Activated CD8-positive, alpha-beta memory T cell treated with anti-CD3 and anti-CD28 coated beads, Interleukin-2, amount 50 U/mL, for 24 hours (primary cell): ENCODE data around the gene CYFIP2.

ENCODE experiments used
- DNase-seq: peaks from one replicate; pipeline ENCODE4 v3.0.0-alpha.2; 2020; ENCODE audit errors: extremely low read depth

Gene CYFIP2

GRCh38 chr5:157258450-157258849, 7.5 kb upstream of the CYFIP2 start:
- DNase-seq: no peak

- DNase-seq: no peak
Measured at GRCh38 chr5:157259699-157260098, 6.2 kb upstream of the CYFIP2 start.

DNA sequence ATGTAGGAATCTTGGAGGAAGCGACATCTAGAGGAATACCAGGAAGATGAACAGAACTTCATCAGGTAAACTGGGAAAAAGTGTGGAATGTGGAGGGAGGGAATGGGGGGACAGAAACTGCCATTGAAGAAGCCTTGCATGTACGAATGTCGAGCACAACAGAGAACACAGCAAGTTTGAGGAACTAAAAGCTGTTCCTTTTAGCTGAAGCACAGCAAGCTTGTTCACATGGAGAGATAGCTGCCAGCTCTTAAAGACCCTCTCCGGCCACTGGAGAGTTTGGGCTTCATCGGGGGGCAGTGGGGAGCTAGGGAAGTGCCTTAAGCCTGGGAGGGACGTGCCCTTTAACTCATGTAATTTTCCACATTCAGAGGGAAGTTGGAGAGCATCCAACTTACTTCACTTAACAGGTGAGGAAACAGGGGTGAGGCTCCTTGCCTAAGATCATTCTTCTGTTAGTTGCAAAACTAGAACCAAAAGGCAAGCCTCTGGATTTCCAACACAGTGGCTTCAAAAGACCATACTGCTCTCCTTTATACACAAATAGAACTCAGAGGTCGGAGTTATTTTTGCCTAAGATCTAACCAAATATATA, 2.3 kb upstream of the CYFIP2 start:
- no peak for DNase-seq

- DNase-seq: no peak
Measured at GRCh38 chr5:157266286-157267007, 524 bp downstream of the CYFIP2 start.

- DNase-seq: no peak
Measured at GRCh38 chr5:157267025-157267424, 1.1 kb downstream of the CYFIP2 start.

- no peak for DNase-seq
Measured at GRCh38 chr5:157267761-157268480, 2.0 kb downstream of the CYFIP2 start.

DNA sequence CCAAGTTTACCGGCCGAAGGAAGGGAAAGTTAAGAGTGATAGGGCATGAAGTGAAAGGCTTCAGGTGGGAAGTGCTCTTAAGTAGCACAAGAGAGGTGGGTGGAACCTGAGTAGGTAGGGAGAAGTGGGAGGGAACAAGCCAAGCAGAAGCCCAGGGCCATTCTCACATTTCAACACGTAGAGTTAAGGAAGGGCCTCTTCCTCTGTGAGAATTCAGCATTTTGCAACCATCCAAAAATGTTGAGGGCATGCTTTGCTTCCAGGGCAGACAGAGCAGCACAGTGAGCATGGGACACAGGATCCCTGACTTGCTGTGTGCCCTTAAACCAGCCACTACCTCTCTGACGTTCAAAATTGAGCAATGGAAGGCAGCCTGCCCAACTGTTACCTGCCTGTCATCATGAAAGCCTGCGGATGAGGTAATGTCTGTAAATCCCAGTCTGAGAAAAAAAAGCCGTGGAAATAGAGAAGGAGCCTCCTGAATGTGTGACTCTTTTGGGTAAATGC, 3.3 kb downstream of the CYFIP2 start:
- no peak for DNase-seq

GRCh38 chr5:157269761-157270272, 3.9 kb downstream of the CYFIP2 start:
- no peak for DNase-seq

DNA sequence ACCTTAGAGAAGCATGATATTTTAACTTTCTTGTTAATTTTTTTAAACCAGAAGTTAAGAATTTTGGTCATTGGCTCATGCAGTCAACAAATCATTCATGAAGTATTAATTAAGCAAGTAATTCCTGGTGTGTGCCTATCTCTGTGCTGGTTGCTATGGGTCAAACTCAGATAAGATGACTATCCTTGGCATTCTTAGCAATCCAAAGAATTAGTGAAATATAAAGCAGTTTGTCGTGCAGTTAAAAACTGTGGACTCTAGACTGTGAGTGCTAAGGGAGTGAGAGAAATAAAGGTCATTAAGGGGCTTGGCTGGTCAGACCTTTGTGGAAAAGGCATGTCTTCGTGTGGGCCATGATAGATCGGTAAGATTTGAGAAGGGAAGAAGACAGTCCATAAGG, 4.8 kb downstream of the CYFIP2 start:
- no peak for DNase-seq

- DNase-seq: peak; percentile 70
Measured at GRCh38 chr5:157271740-157272271, 5.9 kb downstream of the CYFIP2 start.

GRCh38 chr5:157273131-157273556, 7.2 kb downstream of the CYFIP2 start:
- DNase-seq: no peak

GRCh38 chr5:157275403-157275802, 9.5 kb downstream of the CYFIP2 start:
- no peak for DNase-seq

DNA sequence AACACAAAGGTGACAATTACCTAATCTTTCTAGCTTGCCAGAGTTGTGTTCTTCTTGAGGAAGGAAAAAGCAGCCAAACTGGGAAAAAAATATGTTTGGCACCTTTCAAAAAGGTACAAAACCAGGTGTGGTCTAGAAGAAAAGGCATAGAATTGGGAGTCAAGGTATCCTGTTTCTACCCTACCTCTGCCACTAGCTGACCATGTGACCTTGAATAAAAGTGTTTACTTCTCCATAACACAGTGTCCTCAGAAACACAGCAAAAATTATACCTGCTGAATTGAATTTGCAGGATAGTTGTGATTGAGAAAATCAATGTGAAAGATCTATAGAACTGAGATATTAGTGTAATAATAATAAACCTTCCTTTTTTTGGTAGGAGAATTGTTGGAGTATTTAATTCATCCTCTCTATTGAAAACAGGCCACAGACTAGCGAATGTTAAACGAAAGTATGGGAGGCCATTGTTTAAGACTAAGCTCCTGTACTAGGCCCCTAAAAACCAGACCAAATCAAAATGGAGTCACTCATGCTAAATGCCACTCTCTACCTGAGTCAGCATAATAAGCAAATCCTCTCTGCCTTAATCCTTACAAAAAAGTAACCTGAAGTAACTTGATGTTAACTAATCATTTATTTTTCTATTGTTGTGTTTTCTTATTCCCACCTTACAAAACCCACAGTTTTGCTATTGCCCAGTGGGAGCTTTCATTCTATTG, 12.6 kb downstream of the CYFIP2 start:
- no peak for DNase-seq

- no peak for DNase-seq
Measured at GRCh38 chr5:157279605-157280239, 13.8 kb downstream of the CYFIP2 start.

DNA sequence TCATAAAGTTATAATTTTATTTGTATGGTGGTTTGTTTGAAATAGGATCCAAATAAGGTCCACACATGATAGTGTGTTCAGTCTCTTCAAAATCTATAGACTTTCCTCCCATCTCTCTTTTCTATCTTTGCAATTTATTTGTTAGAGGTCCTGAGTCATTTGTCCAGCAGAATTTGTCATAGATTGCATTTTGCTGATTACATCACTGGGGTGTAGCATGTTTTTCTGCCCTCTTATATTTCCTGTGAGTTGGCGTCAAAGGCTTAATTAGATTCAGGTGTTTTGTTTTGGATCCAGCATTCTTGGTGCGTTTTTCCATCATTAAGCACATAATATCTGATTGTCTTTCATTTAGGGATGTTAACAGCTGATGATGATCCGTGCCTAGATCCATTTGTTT, 15.0 kb downstream of the CYFIP2 start:
- no peak for DNase-seq

GRCh38 chr5:157282150-157282549, 16.2 kb downstream of the CYFIP2 start:
- no peak for DNase-seq

DNA sequence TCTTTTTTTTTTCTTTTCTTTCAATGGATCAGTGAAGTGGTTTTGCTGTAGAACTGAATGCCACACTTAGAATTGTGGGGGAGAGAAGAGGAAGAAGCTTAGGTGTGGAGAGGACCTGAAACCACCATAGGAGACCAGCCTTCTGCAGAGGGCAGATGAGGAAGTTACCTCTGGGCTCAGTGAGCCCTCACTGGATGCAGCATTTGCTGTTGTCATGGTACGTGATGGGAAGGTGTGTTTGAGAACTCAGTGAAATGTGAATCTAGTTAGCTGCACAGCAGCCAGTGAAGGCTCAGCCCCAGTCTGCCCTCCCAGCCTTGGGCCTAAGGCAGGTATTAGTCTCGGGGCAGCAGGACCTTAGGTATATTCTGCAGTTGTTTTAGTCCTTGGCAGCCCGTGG, 17.5 kb downstream of the CYFIP2 start:
- DNase-seq: no peak

DNA sequence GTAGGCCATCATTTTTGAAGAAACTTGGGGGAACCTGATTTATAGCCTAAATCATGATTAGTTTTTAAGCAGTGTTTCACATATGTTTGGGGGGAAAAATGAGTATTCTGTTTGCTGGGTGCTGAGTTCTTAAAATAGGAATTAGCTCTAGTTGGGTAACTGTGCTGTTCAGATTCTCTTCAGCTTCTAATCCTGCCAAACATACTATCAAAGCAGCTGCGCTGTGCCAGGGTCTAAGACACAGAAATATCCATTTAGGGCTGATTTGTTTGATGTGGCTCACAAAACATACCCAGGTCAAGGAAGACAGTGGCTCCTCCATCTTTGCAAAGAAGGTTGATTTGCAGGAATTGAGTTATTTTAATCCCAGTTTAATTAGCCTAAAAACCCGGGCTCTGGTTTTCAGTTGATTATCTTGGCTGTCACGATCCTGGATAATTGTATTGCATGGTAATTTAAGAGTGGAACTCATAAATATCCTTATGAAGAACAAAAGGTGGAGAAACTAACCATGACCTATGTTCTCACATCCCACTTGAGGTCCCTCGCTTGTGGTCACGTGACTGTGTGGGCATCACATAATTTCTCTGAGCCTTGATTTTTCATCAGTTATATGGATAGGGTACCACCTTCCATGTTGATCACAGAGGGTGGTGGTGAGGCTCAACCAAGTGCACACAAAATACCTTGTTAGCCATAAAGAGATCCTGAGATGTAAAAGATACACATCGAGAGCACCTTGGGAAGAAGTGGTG, 18.7 kb downstream of the CYFIP2 start:
- no peak for DNase-seq

DNA sequence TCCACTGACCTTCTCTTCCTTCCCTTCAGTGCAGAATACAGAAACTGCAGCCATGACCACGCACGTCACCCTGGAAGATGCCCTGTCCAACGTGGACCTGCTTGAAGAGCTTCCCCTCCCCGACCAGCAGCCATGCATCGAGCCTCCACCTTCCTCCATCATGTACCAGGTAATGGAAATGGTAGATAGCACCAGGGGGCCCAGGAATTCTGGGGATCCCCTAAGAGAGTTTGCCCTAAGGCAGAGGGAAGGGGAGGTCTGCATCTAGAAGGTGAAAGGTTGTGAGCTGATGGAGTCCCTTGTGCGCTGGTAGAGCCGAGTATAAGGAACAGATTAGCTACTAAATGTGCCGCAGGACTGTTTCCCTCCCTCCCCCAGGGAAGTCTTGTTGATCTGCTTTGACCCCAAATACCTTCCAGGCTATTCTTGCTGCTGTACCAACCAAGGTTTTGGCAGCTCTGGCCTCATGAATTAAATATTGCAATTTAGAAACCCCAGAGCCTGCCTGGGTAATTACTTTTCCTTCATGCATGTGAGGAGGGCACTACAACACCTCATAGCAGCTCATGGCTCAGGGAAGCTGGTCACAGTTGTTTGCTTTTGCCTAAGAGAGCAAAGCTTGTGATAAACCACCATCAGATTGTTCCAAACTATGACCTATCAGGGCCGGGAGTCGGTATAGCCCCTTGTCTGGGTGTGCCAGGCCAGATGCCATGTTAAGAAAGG, 19.6 kb downstream of the CYFIP2 start:
- DNase-seq: no peak

- DNase-seq: no peak
Measured at GRCh38 chr5:157286761-157287211, 20.9 kb downstream of the CYFIP2 start.
